DLD1 (cell line): Measurements from ENCODE around the gene TRIM49B.
"Not testable (repeated sequence)": the region's sequence is repeated elsewhere in the genome, so short reads cannot be mapped to it uniquely, and the experiment has no call there.

ENCODE experiments used
- in situ Hi-C: cut with HindIII; loops from 2 replicates; pipeline ENCODE4 v1.10.0; 2017; ENCODE audit warnings: low sequenced_read_pairs

TRIM49B gene

GRCh38 chr11:49028523-49028922 is at the start of gene TRIM49B:
Gene TRIM49B, plus strand, starts transcription at chr11:49028823. Its CDS starts 2,777 bp downstream, at chr11:49031600.
- in situ Hi-C loops = not testable (repeated sequence)

- in situ Hi-C loops = not testable (repeated sequence)
Observed at GRCh38 chr11:48983785-48984184, 44.8 kb upstream of the TRIM49B start, which contains the start of gene TRIM51G. Gene TRIM51G, minus strand, starts transcription at chr11:48983885. Its CDS starts 2,190 bp downstream, at chr11:48981695.

- in situ Hi-C loops = not testable (repeated sequence)
Observed at GRCh38 chr11:49048229-49048628, 19.6 kb downstream of the TRIM49B start.

- in situ Hi-C loops = not testable (repeated sequence)
Observed at GRCh38 chr11:49049821-49050220, 21.2 kb downstream of the TRIM49B start.

- in situ Hi-C loops = not testable (repeated sequence)
Observed at GRCh38 chr11:49059012-49059411, 30.4 kb downstream of the TRIM49B start, which contains the start of gene TRIM64C. Gene TRIM64C, minus strand, starts transcription at chr11:49059112. Its CDS starts 0 bp downstream, at chr11:49059112.

GRCh38 chr11:49069897-49070296 is 41.3 kb downstream of the TRIM49B start:
- in situ Hi-C loops = not testable (repeated sequence)
